ENCODE results near the gene WAC.
"Not testable (repeated sequence)": the region's sequence is repeated elsewhere in the genome, so short reads cannot be mapped to it uniquely, and the experiment has no call there.

The WAC gene

GRCh38 chr10:28558923-28559508 is 26.1 kb downstream of the WAC start:
- H3K4me1 ChIP-seq (ENCODE audit: control insufficient read depth in 5 of 5, insufficient read depth in 5 of 5, low read length in 5 of 5), result peaks cover 0 to 35% (median 22%) of the 10 kb centered on the region in 5 donors
- H3K27me3 ChIP-seq (ENCODE audit: control insufficient read depth in 5 of 5, insufficient read depth in 4 of 5, low read length in 5 of 5), result no peaks in the 10 kb centered on the region
- no peaks in the 10 kb centered on the region for H3K9me3 ChIP-seq (ENCODE audit: control insufficient read depth in 5 of 5, low read length in 5 of 5)
- H3K9ac ChIP-seq (ENCODE audit: low read length in 5 of 5), result peak overlapping the region in 1 of 5 donors; percentile 46
- peaks cover 11 to 28% (median 12%) of the 10 kb centered on the region in 5 donors for H3K36me3 ChIP-seq (ENCODE audit: control insufficient read depth in 5 of 5, insufficient read depth in 5 of 5, low read length in 5 of 5)
- no peak overlapping the region for H3K27ac ChIP-seq (ENCODE audit: low read depth, low read length)
- H3K4me3 ChIP-seq (ENCODE audit: low read depth in 1 of 5, low read length in 5 of 5), result no peak overlapping the region

DNA sequence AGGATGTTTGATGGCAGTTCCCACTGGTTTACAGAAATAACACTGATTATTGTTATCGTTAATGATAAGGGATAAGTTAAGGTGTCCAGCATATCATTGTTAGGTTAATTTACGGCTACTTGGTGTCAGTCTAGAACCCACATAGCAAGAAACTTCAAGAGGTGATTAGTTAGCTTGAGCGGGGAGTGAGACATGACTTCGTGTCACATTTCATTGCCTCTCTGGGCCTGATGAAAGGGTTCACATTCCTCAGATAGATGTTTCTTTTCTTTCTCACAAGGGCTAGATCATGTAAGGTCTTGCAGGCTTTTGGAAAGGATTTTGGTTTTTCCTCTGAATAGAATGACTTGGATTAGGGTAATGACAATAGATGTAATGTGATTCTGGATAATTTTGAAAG is 26.7 kb downstream of the WAC start:
- Histone ChIP-seq H3K27ac (ENCODE audit: low read depth, low read length) (no peak overlapping the region), H3K4me3 (ENCODE audit: low read depth in 1 of 5, low read length in 5 of 5) (no peak overlapping the region), H3K9me3 (ENCODE audit: control insufficient read depth in 5 of 5, low read length in 5 of 5) (no peaks in the 10 kb centered on the region), H3K9ac (ENCODE audit: low read length in 5 of 5) (peak overlapping the region in 1 of 5 donors; percentile 46), H3K36me3 (ENCODE audit: control insufficient read depth in 5 of 5, insufficient read depth in 5 of 5, low read length in 5 of 5) (peaks cover 8 to 26% (median 11%) of the 10 kb centered on the region in 5 donors), H3K4me1 (ENCODE audit: control insufficient read depth in 5 of 5, insufficient read depth in 5 of 5, low read length in 5 of 5) (peaks cover 0 to 35% (median 23%) of the 10 kb centered on the region in 5 donors), H3K27me3 (ENCODE audit: control insufficient read depth in 5 of 5, insufficient read depth in 4 of 5, low read length in 5 of 5) (no peaks in the 10 kb centered on the region)

- Histone ChIP-seq H3K9me3 (ENCODE audit: control insufficient read depth in 5 of 5, low read length in 5 of 5) (no peaks in the 10 kb centered on the region), H3K4me1 (ENCODE audit: control insufficient read depth in 5 of 5, insufficient read depth in 5 of 5, low read length in 5 of 5) (peaks cover 0 to 38% (median 29%) of the 10 kb centered on the region in 5 donors), H3K36me3 (ENCODE audit: control insufficient read depth in 5 of 5, insufficient read depth in 5 of 5, low read length in 5 of 5) (peaks cover 8 to 20% (median 8%) of the 10 kb centered on the region in 5 donors), H3K4me3 (ENCODE audit: low read depth in 1 of 5, low read length in 5 of 5) (no peak overlapping the region), H3K27ac (ENCODE audit: low read depth, low read length) (no peak overlapping the region), H3K27me3 (ENCODE audit: control insufficient read depth in 5 of 5, insufficient read depth in 4 of 5, low read length in 5 of 5) (no peaks in the 10 kb centered on the region), H3K9ac (ENCODE audit: low read length in 5 of 5) (peak overlapping the region in 1 of 5 donors; percentile 47)
Observed at GRCh38 chr10:28560617-28561016, 27.7 kb downstream of the WAC start.

- Histone ChIP-seq H3K9ac (ENCODE audit: low read length in 5 of 5) (no peak overlapping the region), H3K4me3 (ENCODE audit: low read depth in 1 of 5, low read length in 5 of 5) (no peak overlapping the region), H3K4me1 (ENCODE audit: control insufficient read depth in 5 of 5, insufficient read depth in 5 of 5, low read length in 5 of 5) (peaks cover 0 to 48% (median 38%) of the 10 kb centered on the region in 5 donors), H3K27me3 (ENCODE audit: control insufficient read depth in 5 of 5, insufficient read depth in 4 of 5, low read length in 5 of 5) (no peaks in the 10 kb centered on the region), H3K36me3 (ENCODE audit: control insufficient read depth in 5 of 5, insufficient read depth in 5 of 5, low read length in 5 of 5) (peaks cover 6 to 16% (median 6%) of the 10 kb centered on the region in 5 donors), H3K27ac (ENCODE audit: low read depth, low read length) (no peak overlapping the region), H3K9me3 (ENCODE audit: control insufficient read depth in 5 of 5, low read length in 5 of 5) (no peaks in the 10 kb centered on the region)
Observed at GRCh38 chr10:28561531-28561930, 28.6 kb downstream of the WAC start.

DNA sequence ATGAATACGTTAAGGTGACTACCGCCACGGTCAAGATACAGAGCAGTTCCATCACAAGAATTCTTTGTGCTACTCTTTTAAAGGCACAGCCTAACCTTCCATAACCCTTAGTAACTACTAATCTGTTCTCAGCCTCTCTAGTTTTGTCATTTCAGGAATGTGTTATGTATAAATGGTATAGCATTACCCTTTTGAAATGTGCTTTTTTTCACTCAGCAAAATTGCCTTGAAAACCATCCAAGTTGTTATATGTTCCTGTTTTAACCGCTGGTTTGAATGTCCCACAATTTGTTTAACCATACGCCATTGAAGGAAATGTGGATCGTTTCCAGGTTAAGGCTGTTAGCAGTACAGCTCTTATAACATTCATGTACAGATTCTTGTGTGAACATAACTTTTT is 32.0 kb downstream of the WAC start:
- Histone ChIP-seq H3K36me3 (ENCODE audit: control insufficient read depth in 5 of 5, insufficient read depth in 5 of 5, low read length in 5 of 5) (peaks cover 4 to 16% (median 6%) of the 10 kb centered on the region in 5 donors), H3K27me3 (ENCODE audit: control insufficient read depth in 5 of 5, insufficient read depth in 4 of 5, low read length in 5 of 5) (no peaks in the 10 kb centered on the region), H3K9me3 (ENCODE audit: control insufficient read depth in 5 of 5, low read length in 5 of 5) (no peaks in the 10 kb centered on the region), H3K9ac (ENCODE audit: low read length in 5 of 5) (no peak overlapping the region), H3K27ac (ENCODE audit: low read depth, low read length) (no peak overlapping the region), H3K4me1 (ENCODE audit: control insufficient read depth in 5 of 5, insufficient read depth in 5 of 5, low read length in 5 of 5) (peaks cover 0 to 43% (median 40%) of the 10 kb centered on the region in 5 donors), H3K4me3 (ENCODE audit: low read depth in 1 of 5, low read length in 5 of 5) (no peak overlapping the region)

DNA sequence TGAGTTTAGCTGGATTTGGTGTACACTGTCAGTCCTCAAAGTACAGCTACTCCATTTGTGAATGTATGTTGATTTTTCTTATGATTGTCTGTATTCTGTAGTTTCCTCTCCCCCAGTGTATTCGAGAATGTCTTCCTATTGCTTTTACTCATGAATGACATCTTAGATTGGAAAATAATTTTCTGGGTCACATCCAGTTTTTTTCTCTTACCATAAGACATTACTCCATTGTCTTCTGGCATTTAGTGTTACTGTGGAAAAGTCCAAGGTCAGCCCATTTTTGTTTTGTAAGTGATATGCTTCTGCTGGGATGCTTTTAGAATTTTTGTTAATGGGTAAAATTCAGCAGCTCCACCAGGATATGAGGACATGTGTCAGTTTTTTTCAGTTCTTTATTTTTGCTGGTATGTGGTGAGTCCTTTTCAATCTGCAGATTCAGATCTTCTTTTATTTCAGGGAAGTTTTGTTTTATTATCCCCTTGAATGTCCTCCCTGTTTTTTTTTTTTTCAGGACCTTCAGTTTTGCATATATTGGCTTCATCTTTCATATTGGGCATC is 33.6 kb downstream of the WAC start:
- H3K4me3 ChIP-seq (ENCODE audit: low read depth in 1 of 5, low read length in 5 of 5), result no peak overlapping the region
- peak overlapping the region; percentile 1 for H3K27ac ChIP-seq (ENCODE audit: low read depth, low read length)
- H3K27me3 ChIP-seq (ENCODE audit: control insufficient read depth in 5 of 5, insufficient read depth in 4 of 5, low read length in 5 of 5), result no peaks in the 10 kb centered on the region
- peaks cover 0 to 43% (median 34%) of the 10 kb centered on the region in 5 donors for H3K4me1 ChIP-seq (ENCODE audit: control insufficient read depth in 5 of 5, insufficient read depth in 5 of 5, low read length in 5 of 5)
- H3K9me3 ChIP-seq (ENCODE audit: control insufficient read depth in 5 of 5, low read length in 5 of 5), result no peaks in the 10 kb centered on the region
- peak overlapping the region in 1 of 5 donors; percentile 2 for H3K9ac ChIP-seq (ENCODE audit: low read length in 5 of 5)
- H3K36me3 ChIP-seq (ENCODE audit: control insufficient read depth in 5 of 5, insufficient read depth in 5 of 5, low read length in 5 of 5), result peaks cover 3 to 11% (median 6%) of the 10 kb centered on the region in 5 donors

- H3K4me1 ChIP-seq (ENCODE audit: control insufficient read depth in 5 of 5, insufficient read depth in 5 of 5, low read length in 5 of 5), result peaks cover 0 to 45% (median 35%) of the 10 kb centered on the region in 5 donors
- H3K9me3 ChIP-seq (ENCODE audit: control insufficient read depth in 5 of 5, low read length in 5 of 5), result no peaks in the 10 kb centered on the region
- no peak overlapping the region for H3K9ac ChIP-seq (ENCODE audit: low read length in 5 of 5)
- H3K4me3 ChIP-seq (ENCODE audit: low read depth in 1 of 5, low read length in 5 of 5), result no peak overlapping the region
- peaks cover 0 to 9% (median 3%) of the 10 kb centered on the region in 5 donors for H3K36me3 ChIP-seq (ENCODE audit: control insufficient read depth in 5 of 5, insufficient read depth in 5 of 5, low read length in 5 of 5)
- no peak overlapping the region for H3K27ac ChIP-seq (ENCODE audit: low read depth, low read length)
- H3K27me3 ChIP-seq (ENCODE audit: control insufficient read depth in 5 of 5, insufficient read depth in 4 of 5, low read length in 5 of 5), result no peaks in the 10 kb centered on the region
Observed at GRCh38 chr10:28569506-28570159, 36.7 kb downstream of the WAC start.

DNA sequence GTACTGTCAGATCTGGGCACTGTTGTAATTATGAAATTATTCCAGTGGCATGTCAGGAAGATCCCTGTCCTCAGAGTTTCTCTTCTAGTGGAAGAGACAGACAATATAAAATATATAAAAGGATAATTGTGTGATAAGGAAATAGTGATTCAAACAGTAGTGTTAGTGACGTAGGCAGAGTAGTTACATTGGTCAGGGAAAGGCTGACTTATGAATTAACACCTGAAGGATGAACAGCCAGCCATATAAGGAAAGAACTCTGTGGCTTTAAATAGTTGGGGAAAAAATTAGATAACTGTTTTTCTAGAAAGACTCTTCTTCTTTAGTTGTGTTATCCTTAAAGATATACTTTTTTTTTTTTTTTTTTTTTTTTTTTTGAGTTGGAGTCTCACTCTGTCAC is 37.7 kb downstream of the WAC start:
- peaks cover 0 to 35% (median 31%) of the 10 kb centered on the region in 5 donors for H3K4me1 ChIP-seq (ENCODE audit: control insufficient read depth in 5 of 5, insufficient read depth in 5 of 5, low read length in 5 of 5)

GRCh38 chr10:28571265-28571664 is 38.3 kb downstream of the WAC start:
- Histone ChIP-seq H3K9ac (ENCODE audit: low read length in 5 of 5) (no peak overlapping the region), H3K4me3 (ENCODE audit: low read depth in 1 of 5, low read length in 5 of 5) (no peak overlapping the region), H3K27ac (ENCODE audit: low read depth, low read length) (no peak overlapping the region), H3K27me3 (ENCODE audit: control insufficient read depth in 5 of 5, insufficient read depth in 4 of 5, low read length in 5 of 5) (no peaks in the 10 kb centered on the region), H3K9me3 (ENCODE audit: control insufficient read depth in 5 of 5, low read length in 5 of 5) (no peaks in the 10 kb centered on the region), H3K4me1 (ENCODE audit: control insufficient read depth in 5 of 5, insufficient read depth in 5 of 5, low read length in 5 of 5) (peaks cover 0 to 29% (median 28%) of the 10 kb centered on the region in 5 donors), H3K36me3 (ENCODE audit: control insufficient read depth in 5 of 5, insufficient read depth in 5 of 5, low read length in 5 of 5) (peaks cover 0 to 9% (median 3%) of the 10 kb centered on the region in 5 donors)

More for the DNA sequence above, 37.7 kb downstream of the WAC start:
- Histone ChIP-seq H3K27ac (ENCODE audit: low read depth, low read length) (no peak overlapping the region), H3K36me3 (ENCODE audit: control insufficient read depth in 5 of 5, insufficient read depth in 5 of 5, low read length in 5 of 5) (peaks cover 0 to 9% (median 3%) of the 10 kb centered on the region in 5 donors), H3K9me3 (ENCODE audit: control insufficient read depth in 5 of 5, low read length in 5 of 5) (no peaks in the 10 kb centered on the region), H3K9ac (ENCODE audit: low read length in 5 of 5) (no peak overlapping the region), H3K4me3 (ENCODE audit: low read depth in 1 of 5, low read length in 5 of 5) (no peak overlapping the region), H3K27me3 (ENCODE audit: control insufficient read depth in 5 of 5, insufficient read depth in 4 of 5, low read length in 5 of 5) (no peaks in the 10 kb centered on the region)

DNA sequence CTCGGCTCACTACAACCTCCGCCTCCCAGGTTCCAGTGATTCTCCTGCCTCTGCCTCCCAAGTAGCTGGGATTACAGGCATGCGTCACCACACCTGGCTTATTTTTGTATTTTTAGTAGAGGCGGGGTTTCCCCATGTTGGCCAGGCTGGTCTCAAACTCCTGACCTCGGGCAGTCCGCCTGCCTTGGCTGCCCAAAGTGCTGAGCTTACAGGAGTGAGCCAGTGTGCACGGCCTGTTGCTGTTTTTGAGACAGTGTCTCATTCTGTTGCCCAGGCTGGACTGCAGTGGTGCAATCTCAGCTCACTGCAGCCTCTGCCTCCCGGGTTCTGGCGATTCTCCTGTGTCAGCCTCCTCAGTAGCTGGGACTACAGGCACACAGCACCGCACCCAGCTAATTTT is 41.3 kb downstream of the WAC start:
- not testable (repeated sequence) for H3K27me3 ChIP-seq (ENCODE audit: control insufficient read depth in 5 of 5, insufficient read depth in 4 of 5, low read length in 5 of 5); H3K36me3 ChIP-seq (ENCODE audit: control insufficient read depth in 5 of 5, insufficient read depth in 5 of 5, low read length in 5 of 5); H3K4me3 ChIP-seq (ENCODE audit: low read depth in 1 of 5, low read length in 5 of 5); H3K9me3 ChIP-seq (ENCODE audit: control insufficient read depth in 5 of 5, low read length in 5 of 5); H3K27ac ChIP-seq (ENCODE audit: low read depth, low read length); H3K9ac ChIP-seq (ENCODE audit: low read length in 5 of 5)
- H3K4me1 ChIP-seq (ENCODE audit: control insufficient read depth in 5 of 5, insufficient read depth in 5 of 5, low read length in 5 of 5), result peaks cover 0 to 21% (median 12%) of the 10 kb centered on the region in 5 donors
